ENCODE measurements around the gene CTCFL.

The CTCFL gene

GRCh38 chr20:57553376-57554018 is 28.6 kb upstream of the CTCFL start:
- no peak for DNase-seq (ENCODE audit: low spot score)
- no peak overlapping the region for H3K27ac ChIP-seq

DNA sequence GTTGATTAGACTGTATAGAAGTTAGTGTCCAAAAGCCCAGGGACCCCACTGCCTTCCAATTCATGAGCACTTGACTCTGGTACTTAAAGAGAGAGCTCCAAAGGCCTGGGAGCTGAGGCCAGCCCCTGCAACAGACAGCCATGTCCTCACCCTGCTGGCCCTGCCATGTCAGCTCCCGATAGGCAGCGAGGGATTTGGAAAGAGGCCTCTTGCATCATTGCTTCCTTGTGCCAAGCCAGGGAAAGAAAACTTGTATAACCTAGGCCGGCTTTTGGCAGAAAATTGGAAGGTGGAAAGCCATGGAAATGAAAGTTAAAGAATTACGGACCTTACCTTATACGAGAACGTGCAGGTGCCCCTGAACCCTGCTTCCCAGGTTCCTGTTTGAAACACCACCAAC is 27.5 kb upstream of the CTCFL start:
- TF ChIP-seq CTCF (IDR thresholded peaks at IDR 0.05) = no peak
- DNase-seq (ENCODE audit: low spot score) = no peak
- no peak overlapping the region for H3K4me3 ChIP-seq
- H3K27ac ChIP-seq = no peak overlapping the region

More at GRCh38 chr20:57553376-57554018, 28.6 kb upstream of the CTCFL start:
- no peak overlapping the region for H3K4me3 ChIP-seq
- no peak for TF ChIP-seq CTCF (IDR thresholded peaks at IDR 0.05)

- DNase-seq (ENCODE audit: low spot score) = no peak
- Histone ChIP-seq H3K27ac (no peak overlapping the region), H3K4me3 (no peak overlapping the region)
- no peak for TF ChIP-seq CTCF (IDR thresholded peaks at IDR 0.05)
Measured at GRCh38 chr20:57548177-57549058, 23.5 kb upstream of the CTCFL start.

GRCh38 chr20:57546956-57547649 is 22.2 kb upstream of the CTCFL start:
- no peak for DNase-seq (ENCODE audit: low spot score)
- Histone ChIP-seq H3K27ac (no peak overlapping the region), H3K4me3 (no peak overlapping the region)
- TF ChIP-seq CTCF (IDR thresholded peaks at IDR 0.05) = no peak

DNA sequence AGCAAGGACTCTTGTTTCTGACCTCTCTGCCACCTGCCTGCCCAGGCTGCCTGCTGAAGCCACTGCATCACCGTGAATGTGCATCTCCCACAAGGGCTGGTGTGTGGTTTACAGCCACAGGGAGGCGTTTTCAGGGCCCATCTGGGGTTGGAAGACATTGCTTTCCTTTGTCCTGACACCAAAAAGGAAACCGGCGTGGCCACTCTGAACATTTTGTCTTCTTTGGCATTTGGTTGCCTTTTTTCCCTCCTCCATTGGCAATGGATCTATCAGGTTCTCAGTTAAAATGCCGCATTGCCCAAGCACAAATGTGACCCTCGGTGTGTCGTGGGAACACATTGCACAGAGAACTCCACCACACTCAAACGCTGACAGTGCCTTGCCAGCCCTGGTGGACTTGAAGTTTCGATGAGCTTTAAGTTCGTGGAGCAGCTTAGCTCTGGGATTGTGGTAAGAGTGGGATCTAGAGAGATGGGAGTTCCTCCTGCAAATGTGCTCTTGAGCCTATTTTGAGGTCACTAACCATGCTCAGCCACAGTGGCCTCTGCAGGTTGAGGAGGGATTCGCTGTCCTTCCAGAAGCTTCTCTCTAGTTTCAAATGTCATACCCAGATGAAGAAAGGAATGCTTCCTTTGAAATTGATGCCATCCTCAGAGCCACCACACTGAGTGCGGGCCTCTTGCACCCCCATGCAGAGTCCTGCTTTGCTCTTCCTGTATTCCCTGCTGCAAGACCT is 21.2 kb upstream of the CTCFL start:
- Histone ChIP-seq H3K4me3 (no peak overlapping the region), H3K27ac (no peak overlapping the region)
- no peak for DNase-seq (ENCODE audit: low spot score)
- no peak for TF ChIP-seq CTCF (IDR thresholded peaks at IDR 0.05)

DNA sequence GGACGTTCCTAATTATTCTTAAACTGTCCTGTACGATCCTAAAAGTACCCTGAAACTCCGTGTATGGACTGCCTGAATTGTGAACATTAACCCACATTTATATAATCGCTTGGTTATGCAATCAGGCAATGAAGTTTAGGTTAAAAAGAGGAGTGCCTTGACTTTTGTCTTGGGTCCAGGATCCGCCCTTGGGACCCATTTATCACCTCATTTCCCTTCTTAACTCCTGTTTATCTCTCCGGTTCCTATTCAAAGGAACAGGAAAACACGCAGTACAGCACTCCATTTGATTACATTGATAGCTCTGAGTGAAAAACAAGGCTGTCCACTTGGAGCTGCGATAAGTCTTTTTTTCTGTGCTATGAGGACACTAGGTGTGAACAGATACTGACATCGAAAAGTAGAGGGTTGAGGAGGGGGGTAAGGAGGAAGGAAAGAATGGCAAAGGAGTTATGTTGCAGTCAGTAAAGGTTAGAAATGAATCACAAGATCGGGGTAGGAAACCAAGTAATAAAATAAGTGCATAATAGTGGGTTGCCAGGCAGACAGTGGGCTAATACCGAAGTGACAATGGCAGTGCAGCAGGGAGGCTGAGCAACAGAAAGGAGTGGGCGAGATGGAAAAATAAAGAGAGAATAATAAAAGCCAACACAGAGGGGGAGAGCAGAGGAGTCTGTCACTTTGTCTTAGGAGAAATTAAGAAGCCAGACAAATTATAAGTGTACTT is 20.1 kb upstream of the CTCFL start:
- H3K27ac ChIP-seq = no peak overlapping the region
- TF ChIP-seq CTCF (IDR thresholded peaks at IDR 0.05) = no peak
- no peak overlapping the region for H3K4me3 ChIP-seq
- no peak for DNase-seq (ENCODE audit: low spot score)
